Measurements from ENCODE around the gene NPY4R2. TPM values are rescaled to one million over a fixed set of nuclear protein-coding genes. Genes with fewer than 3 reads are reported as not detected.
"Not testable (repeated sequence)": the region's sequence is repeated elsewhere in the genome, so short reads cannot be mapped to it uniquely, and the experiment has no call there.

NPY4R2 gene, protein sequence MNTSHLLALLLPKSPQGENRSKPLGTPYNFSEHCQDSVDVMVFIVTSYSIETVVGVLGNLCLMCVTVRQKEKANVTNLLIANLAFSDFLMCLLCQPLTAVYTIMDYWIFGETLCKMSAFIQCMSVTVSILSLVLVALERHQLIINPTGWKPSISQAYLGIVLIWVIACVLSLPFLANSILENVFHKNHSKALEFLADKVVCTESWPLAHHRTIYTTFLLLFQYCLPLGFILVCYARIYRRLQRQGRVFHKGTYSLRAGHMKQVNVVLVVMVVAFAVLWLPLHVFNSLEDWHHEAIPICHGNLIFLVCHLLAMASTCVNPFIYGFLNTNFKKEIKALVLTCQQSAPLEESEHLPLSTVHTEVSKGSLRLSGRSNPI
- total RNA-seq (not detected), polyA plus RNA-seq (not detected)
- long read RNA-seq, donor 1: 0 reads
- long read RNA-seq, donor 2: 0 reads

DNA sequence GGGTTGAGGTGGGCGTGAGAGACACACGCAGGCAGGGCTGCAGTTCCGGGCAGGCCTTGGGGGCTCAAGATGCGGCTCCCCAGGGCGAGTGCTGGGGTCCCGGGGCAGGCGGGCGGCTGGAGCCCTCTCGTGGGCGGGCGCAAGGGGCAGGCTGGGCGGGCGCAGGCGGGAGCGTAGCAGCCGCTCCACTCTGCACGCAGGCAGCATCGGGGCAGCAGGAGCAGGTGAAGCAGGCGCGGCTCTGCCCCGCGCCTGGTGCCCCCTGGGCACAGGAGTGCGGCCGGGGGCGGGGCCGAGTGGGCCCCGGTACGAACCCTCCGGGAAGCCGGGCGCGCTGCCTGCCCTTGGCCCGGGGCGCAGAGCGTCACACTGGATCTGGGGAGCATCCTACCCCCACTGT, at the start of gene NPY4R2:
TSS of gene NPY4R2 (plus strand) at position 188 of the 400 bp plus-strand sequence. CDS start 3,326 bp downstream, outside the sequence.
- H3K27ac ChIP-seq; H3K9me3 ChIP-seq; intact Hi-C loops (cut with DNase I; ENCODE audit: low total_unique reads); H3K4me3 ChIP-seq; H3K36me3 ChIP-seq; DNase-seq; H3K27me3 ChIP-seq (replicated peaks in 1 of 7); H3K4me1 ChIP-seq: not testable (repeated sequence)
- 11 to 20% methylated on average over 3 to 5 of the region's 35 CpGs; no CpG with 5 or more reads in 3 of the 5 donors for WGBS, 5 donors

DNA sequence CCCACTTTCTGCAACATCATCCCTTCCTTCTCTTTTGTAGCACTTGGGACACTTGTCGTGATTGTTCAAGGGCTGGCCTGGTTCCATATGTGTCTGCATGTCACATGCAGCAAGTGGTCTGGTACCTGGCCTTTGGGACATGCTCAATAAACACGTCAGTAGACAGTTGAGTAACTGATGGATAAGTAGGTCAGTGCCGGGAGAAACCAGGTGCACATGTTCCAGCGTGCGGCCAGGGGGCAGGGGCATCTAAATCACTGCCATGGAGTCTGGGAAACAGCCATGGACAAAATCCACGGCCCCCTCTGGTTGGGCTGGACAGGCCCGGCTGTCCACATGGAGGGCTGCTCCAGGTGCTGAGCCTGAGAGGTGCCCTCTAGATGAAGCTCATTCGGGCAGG, 47.6 kb upstream of the NPY4R2 start:
- H3K27me3 ChIP-seq (replicated peaks in 1 of 7); H3K27ac ChIP-seq; H3K4me3 ChIP-seq; intact Hi-C loops (cut with DNase I; ENCODE audit: low total_unique reads); H3K9me3 ChIP-seq; H3K4me1 ChIP-seq; DNase-seq; H3K36me3 ChIP-seq: not testable (repeated sequence)
- no CpG with 5 or more reads among the region's 8 CpGs for WGBS, 5 donors

DNA sequence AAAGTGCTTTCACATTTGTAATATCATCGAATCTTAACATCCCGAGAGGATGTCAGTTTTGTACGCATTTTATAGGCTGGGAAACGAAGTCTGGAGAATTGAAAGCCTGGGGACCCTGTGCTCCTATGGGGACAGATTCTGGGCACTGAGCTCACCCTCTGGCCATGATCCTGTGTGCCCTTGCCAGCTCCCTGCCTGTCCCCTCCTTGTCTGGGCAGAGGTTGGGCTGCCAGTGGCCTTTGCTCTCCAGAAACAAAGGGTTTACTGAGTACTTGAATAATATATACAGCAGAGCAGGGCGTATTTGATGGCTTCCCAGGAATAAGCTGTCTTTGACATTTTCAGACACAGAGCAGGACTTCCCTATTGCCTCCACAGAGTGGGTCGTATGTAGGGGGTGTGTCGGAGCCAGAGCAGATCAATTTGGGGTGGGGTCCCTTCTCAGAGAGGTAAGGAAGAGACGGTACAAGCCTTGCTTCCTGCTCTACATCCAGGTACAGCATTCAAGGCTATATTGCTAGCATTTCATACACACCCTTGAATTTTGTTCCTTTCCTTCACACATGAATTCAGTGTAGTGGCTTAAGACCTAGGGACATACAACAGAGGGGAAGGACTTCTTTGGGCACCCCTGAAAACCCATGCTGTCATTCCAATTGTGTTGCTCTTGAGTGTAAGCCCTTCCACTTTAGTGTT, 46.8 kb upstream of the NPY4R2 start:
- DNase-seq; H3K9me3 ChIP-seq; H3K27ac ChIP-seq; H3K27me3 ChIP-seq (replicated peaks in 1 of 7); intact Hi-C loops (cut with DNase I; ENCODE audit: low total_unique reads); H3K4me1 ChIP-seq; H3K4me3 ChIP-seq; H3K36me3 ChIP-seq: not testable (repeated sequence)
- 81 to 100% (median 95%) methylated on average over 2 to 4 of the region's 8 CpGs for whole genome bisulfite sequencing, 5 donors

DNA sequence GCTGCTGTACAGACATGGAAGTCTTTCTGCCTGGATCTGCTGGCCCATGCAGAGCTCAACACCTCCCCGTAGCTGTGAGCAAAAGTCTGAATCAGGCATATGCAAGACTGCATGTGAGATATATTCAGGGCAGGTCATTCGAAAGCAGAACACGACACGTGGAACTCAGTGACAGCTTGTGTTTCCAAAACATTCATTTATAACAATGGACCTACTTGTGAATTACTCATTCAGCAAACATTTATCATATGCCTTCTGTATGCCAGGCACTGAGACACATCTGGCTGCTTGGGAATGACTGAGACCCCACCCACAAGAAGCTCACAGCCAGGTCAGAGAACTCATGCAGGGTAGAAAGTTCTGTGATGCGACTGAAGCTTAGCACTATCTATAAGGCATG, 46.2 kb upstream of the NPY4R2 start:
- H3K36me3 ChIP-seq; intact Hi-C loops (cut with DNase I; ENCODE audit: low total_unique reads); DNase-seq; H3K27ac ChIP-seq; H3K27me3 ChIP-seq (replicated peaks in 1 of 7); H3K4me1 ChIP-seq; H3K4me3 ChIP-seq; H3K9me3 ChIP-seq: not testable (repeated sequence)
- no CpG with 5 or more reads among the region's 5 CpGs for WGBS, 5 donors

DNA sequence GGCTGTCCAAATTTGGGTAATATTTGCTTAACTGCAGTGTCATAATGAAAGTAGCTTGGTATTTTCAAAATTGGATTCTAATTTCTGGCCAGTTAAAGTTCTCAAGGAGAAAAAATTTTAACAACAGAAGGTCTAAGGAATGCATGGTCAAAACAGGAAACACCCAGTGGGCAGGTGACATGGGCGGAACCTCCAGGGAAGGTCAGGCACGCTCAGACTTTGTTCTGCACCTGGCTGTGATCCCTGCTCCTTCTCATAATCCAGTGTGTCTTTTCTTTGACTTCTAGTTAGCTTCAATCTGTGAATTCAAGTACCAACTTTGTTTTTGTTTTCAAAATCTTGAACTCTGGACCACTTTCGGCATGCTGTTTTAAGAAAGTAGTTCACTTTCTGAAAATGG, 34.2 kb upstream of the NPY4R2 start:
- intact Hi-C loops (cut with DNase I; ENCODE audit: low total_unique reads): not testable (repeated sequence)
- no CpG with 5 or more reads among the region's 3 CpGs for WGBS, 5 donors

DNA sequence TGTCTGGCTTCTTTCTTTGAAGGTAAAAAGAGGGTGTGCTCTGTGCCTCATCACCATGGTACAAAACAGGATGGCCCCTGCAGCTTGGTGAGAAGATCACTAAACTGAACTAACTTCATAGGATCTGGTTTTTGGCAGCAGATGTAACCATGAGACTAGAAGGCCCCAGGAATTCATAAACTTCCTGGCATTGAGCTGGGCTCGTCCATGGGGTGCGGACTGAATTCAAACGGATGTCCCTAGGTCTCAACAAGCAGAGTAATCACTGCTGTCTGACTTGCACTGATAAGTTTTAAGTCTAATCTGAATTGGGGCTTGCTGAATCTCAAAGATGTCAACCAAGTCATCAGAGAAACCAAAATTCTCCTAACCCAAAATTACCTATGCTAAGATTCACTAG, 33.5 kb upstream of the NPY4R2 start:
- intact Hi-C loops (cut with DNase I; ENCODE audit: low total_unique reads); H3K9me3 ChIP-seq; H3K27ac ChIP-seq; H3K27me3 ChIP-seq (replicated peaks in 1 of 7); H3K4me3 ChIP-seq; DNase-seq; H3K36me3 ChIP-seq; H3K4me1 ChIP-seq: not testable (repeated sequence)
- no CpG with 5 or more reads among the region's 3 CpGs for WGBS, 5 donors

More for the DNA sequence above, 34.2 kb upstream of the NPY4R2 start:
- not testable (repeated sequence) for DNase-seq; H3K9me3 ChIP-seq; H3K27ac ChIP-seq; H3K27me3 ChIP-seq (replicated peaks in 1 of 7); H3K4me3 ChIP-seq; H3K36me3 ChIP-seq; H3K4me1 ChIP-seq

DNA sequence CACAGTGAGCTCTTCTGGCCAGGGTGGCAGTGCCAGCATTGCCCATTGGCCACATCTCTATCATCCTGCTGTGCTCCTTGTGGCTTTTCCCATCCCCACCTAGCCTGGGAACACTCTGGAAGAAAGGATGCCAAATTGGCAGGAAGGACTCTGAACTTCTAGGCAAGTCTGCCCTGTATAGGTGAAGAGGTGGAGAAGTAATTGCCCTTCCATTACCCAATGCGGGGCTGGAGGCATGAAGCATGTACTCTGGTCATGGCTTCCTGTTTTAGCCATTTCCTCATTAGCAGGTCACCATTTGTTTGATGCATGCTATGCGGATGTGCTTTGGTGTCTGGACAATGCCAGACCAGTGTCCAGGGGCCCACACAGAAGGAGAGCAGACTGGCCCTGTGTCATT, 32.1 kb upstream of the NPY4R2 start:
- no CpG with 5 or more reads among the region's 2 CpGs for WGBS, 5 donors
- H3K27me3 ChIP-seq (replicated peaks in 1 of 7); H3K36me3 ChIP-seq; intact Hi-C loops (cut with DNase I; ENCODE audit: low total_unique reads); DNase-seq; H3K9me3 ChIP-seq; H3K27ac ChIP-seq; H3K4me1 ChIP-seq; H3K4me3 ChIP-seq: not testable (repeated sequence)

DNA sequence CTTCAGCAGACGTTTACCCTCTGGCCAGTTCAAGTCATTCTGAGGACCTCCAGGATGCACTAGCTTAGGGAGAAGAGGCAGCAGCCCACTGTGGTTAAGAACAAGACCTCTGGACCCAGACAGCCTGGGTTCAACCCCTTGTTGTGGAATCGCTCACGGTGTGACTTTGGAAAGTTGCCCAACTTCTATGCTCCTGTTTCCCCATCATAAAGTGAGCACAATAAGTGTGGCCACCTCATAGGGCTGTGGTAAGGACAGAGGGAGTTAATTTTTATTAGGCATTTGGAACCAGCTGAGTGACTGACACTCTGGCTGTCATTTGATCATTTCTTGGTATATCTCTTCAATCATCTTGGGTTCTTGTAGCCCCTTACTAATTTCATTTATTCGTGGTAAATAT, 31.6 kb upstream of the NPY4R2 start:
- H3K36me3 ChIP-seq; H3K27me3 ChIP-seq (replicated peaks in 1 of 7); H3K27ac ChIP-seq; H3K4me1 ChIP-seq; intact Hi-C loops (cut with DNase I; ENCODE audit: low total_unique reads); DNase-seq; H3K9me3 ChIP-seq; H3K4me3 ChIP-seq: not testable (repeated sequence)
- WGBS, 5 donors: no CpG with 5 or more reads among the region's 4 CpGs

DNA sequence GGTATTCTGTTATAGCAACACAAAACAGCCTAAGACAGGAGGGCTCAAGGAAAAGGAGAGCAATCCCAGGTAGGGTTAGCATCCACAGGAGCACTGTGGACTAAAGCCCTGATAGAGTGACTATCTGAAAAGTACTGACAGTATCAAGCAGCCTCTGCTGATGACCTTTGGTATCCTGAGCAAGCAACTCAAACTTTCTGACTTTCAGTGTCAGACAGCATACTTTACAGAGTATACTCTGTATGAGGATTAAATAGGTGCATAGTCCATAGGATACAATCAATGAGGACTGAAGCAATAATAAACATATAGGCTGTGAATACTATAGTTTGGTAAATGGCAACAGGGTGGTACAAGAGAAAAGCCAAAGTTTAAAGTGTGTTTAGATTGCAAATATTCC, 27.7 kb upstream of the NPY4R2 start:
- H3K4me3 ChIP-seq; intact Hi-C loops (cut with DNase I; ENCODE audit: low total_unique reads); H3K36me3 ChIP-seq; H3K9me3 ChIP-seq; DNase-seq; H3K4me1 ChIP-seq; H3K27me3 ChIP-seq (replicated peaks in 1 of 7); H3K27ac ChIP-seq: not testable (repeated sequence)

DNA sequence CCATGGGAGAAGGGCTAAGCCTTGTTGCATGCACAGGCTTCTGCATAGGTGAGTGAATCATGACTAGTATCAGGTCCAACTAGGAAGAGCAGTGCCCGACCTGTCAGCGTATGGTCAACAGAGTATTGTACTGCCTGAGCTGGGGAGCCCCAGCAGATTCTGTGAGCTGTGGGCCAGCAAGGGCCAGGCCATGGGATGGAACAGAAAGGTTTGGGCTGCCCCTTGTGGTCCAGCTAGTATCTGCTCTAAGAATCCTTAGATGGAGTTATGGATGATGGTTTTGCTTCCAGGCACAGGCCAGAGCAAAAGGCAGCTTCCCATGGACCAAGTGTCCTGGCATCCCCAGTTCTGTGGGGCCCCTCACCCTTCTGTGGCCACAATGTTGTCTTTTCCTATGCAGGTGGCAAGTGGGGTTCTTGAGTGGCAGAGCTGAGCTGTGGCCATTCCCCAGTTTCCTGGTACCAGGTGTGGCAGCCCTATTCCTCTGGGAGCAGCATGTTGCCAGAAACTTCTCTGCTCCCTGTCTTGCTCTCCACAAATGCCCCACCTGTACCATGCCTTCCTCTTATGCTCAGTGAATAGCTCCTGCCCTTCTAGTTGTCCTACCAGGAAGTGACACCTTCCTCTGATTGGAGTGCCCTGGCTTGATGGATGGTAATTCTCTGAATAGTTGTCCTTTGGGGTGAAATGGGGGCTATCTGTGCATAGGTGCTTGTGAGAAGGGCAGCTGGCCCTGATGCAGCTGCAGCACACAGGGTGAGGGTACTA, 25.8 kb upstream of the NPY4R2 start:
- H3K27ac ChIP-seq; H3K27me3 ChIP-seq (replicated peaks in 1 of 7); DNase-seq; H3K4me3 ChIP-seq; intact Hi-C loops (cut with DNase I; ENCODE audit: low total_unique reads); H3K9me3 ChIP-seq; H3K4me1 ChIP-seq; H3K36me3 ChIP-seq: not testable (repeated sequence)
- WGBS, 5 donors: 82 to 100% (median 92%) methylated on average over 2 of the region's 2 CpGs; no CpG with 5 or more reads in 1 of the 5 donors

DNA sequence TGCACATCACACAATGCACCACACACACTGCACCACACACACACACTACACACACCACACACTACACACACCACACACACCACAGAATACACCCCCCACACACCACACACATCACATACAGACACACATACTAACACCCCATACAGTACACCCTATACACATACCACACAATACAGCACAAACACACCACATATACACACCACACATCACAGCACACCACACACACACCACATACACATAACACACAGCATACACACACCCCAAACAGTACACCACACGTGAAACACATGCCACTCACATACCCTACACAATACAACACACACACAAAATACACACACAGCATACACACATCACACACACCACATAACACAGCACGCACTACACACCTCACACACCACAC, 23.9 kb upstream of the NPY4R2 start:
- H3K27me3 ChIP-seq (replicated peaks in 1 of 7); H3K36me3 ChIP-seq; H3K4me3 ChIP-seq; DNase-seq; intact Hi-C loops (cut with DNase I; ENCODE audit: low total_unique reads); H3K4me1 ChIP-seq; H3K9me3 ChIP-seq; H3K27ac ChIP-seq: not testable (repeated sequence)
- 68 to 86% (median 84%) methylated on average over 2 of the region's 2 CpGs for WGBS, 5 donors

Data from spleen (tissue), 13 donors.